Heart left ventricle (tissue), 16 donors: ENCODE measurements around the gene FCN2. TPM values are rescaled to one million over a fixed set of nuclear protein-coding genes. Genes with fewer than 3 reads are reported as not detected.

ENCODE experiments used
- ATAC-seq, 4 donors: fragments of 200-7000 bp; cut with Tn5 transposase; one replicate each; pipeline ENCODE4 v1.9.1; 2020 to 2022; ENCODE audit warnings: moderate library complexity in 4 of 4, mild to moderate bottlenecking in 3 of 4, moderate number of reproducible peaks in 1 of 4
- DNase-seq, 5 donors: peaks; one replicate each; pipeline ENCODE4 v3.0.0-alpha.2; 2020
- H3K27ac ChIP-seq, 12 donors: fragments of 200-600 bp; sonication (generic) in 4 of 12; one replicate each; pipeline versions ENCODE4 v1.5.0 to v1.8.0; 2016 to 2022; ENCODE audit warnings: mild to moderate bottlenecking in 2 of 12
- H3K27me3 ChIP-seq, 9 donors: fragments of 200-600 bp; sonication (generic) in 2 of 9; one replicate each; pipeline versions ENCODE4 v1.5.1 to v1.8.0; 2016 to 2022; ENCODE audit warnings: mild to moderate bottlenecking in 3 of 9
- H3K36me3 ChIP-seq, 9 donors: fragments of 200-600 bp; sonication (generic) in 2 of 9; one replicate each; pipeline versions ENCODE4 v1.5.0 to v1.8.0; 2018 to 2022; ENCODE audit warnings: mild to moderate bottlenecking in 2 of 9
- H3K4me1 ChIP-seq, 12 donors: fragments of 200-600 bp; sonication (generic) in 4 of 12; one replicate each; pipeline versions ENCODE4 v1.5.0 to v1.8.0; 2016 to 2022; ENCODE audit warnings: mild to moderate bottlenecking in 3 of 12
- H3K4me3 ChIP-seq, 12 donors: fragments of 200-600 bp; sonication (generic) in 4 of 12; one replicate each; pipeline versions ENCODE4 v1.5.0 to v1.8.0; 2017 to 2022; ENCODE audit warnings: mild to moderate bottlenecking in 9 of 12, moderate library complexity in 4 of 12
- H3K9me3 ChIP-seq, 12 donors: fragments of 200-600 bp; sonication (generic) in 4 of 12; one replicate each; pipeline versions ENCODE4 v1.5.0 to v1.8.0; 2016 to 2022; ENCODE audit warnings: mild to moderate bottlenecking in 1 of 12
- POLR2A ChIP-seq, 2 donors: fragments of 450-650 bp; IDR thresholded peaks; one replicate each; pipeline ENCODE4 v1.6.1; 2017; ENCODE audit warnings: antibody characterized with exemption in 2 of 2, mild to moderate bottlenecking in 2 of 2, moderate library complexity in 2 of 2
- WGBS, 4 donors: extraction: QIAGEN DNeasy Blood & Tissue Kit in 2 of 4; methylation state at CpG; one replicate each; pipeline versions ENCODE4 v1.1.5 to v1.1.7; 2013 to 2018; 5-methylcytosine and 5-hydroxymethylcytosine counted together
- intact Hi-C, 10 donors: fragments of 100-400 bp; cut with DNase I; formaldehyde crosslinking; loops; one replicate each; pipeline versions ENCODE4 v1.11.1 to v1.14.2; 2022
- polyA plus RNA-seq, 2 donors: library from polyadenylated mRNA; stranded (reverse); fragments of 200-250 nt; gene quantifications; one replicate each; pipeline ENCODE4 v1.2.3, GENCODE V29; 2013
- total RNA-seq, 9 donors: library from RNA; depleted of rRNA in 2 of 9; stranded (reverse); fragments of >200 nt in 2 of 9; fragmentation: NEBNext Ultra II Directional in 3 of 9; extraction: Animal tissue kit (Norgen Biotek cat#: 25700) in 3 of 9; gene quantifications; one replicate each; pipeline versions ENCODE4 v1.1.0 to v1.2.4, GENCODE V29; 2016 to 2023
- TF ChIP-seq, protein P1 (sequence below), 12 donors: fragments of 200-600 bp; sonication (generic) in 4 of 12; IDR thresholded peaks; one replicate each; pipeline versions ENCODE4 v1.5.0 to v1.8.0; 2018 to 2022; ENCODE audit warnings: antibody characterized with exemption in 12 of 12, mild to moderate bottlenecking in 5 of 12
- donor health status: ischemic (EF 13 %, LVEDD 7.1; RV severe dilation, severe dysfunction).
- donor health status: healthy with polysubstance abuse.
- donor health status: DM: no; HTN: yes; CAD: no.
- donor health status: DM: no; HTN: no; CAD: no.
- donor health status: ischemic (EF 25% LVEDD 6.9; RV normal size, moderate dysfunction).
- donor health status: ischemic (EF 25% LVEDD 5.7; RV mildly dilated, moderate dysfunction).
- donor health status: healthy.
- donor health status: DM: yes; HTN: yes; CAD: no.
- donor health status: ischemic (EF 35%, LVEDD 5.7; RV mildly dilated, moderate dysfunction).
- donor health status: nonischemic (EF 11% LVEDD 7.7; RV severe dilation, severe dysfunction).
- donor health status: DM: yes; HTN: yes; CAD: no.
- donor health status: PGD.
- donor health status: ischemic (EF 29% LVEDD 5.4; RV normal size, mild dysfunction).
- donor health status: nonischemic (EF 23%, LVEDD 6.1; RV moderate dilation, normal function).

Gene FCN2
- total and polyA plus RNA-seq, 11 donors = 0.19 to 0.67 (median 0.26) TPM; not detected in 6

- TF ChIP-seq, protein P1, sequence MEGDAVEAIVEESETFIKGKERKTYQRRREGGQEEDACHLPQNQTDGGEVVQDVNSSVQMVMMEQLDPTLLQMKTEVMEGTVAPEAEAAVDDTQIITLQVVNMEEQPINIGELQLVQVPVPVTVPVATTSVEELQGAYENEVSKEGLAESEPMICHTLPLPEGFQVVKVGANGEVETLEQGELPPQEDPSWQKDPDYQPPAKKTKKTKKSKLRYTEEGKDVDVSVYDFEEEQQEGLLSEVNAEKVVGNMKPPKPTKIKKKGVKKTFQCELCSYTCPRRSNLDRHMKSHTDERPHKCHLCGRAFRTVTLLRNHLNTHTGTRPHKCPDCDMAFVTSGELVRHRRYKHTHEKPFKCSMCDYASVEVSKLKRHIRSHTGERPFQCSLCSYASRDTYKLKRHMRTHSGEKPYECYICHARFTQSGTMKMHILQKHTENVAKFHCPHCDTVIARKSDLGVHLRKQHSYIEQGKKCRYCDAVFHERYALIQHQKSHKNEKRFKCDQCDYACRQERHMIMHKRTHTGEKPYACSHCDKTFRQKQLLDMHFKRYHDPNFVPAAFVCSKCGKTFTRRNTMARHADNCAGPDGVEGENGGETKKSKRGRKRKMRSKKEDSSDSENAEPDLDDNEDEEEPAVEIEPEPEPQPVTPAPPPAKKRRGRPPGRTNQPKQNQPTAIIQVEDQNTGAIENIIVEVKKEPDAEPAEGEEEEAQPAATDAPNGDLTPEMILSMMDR (IDR thresholded peaks at IDR 0.05) = no peak
- no peak for TF ChIP-seq POLR2A (IDR thresholded peaks at IDR 0.05)
- no peak for ATAC-seq
Measured at GRCh38 chr9:134868751-134869553, 11.7 kb upstream of the FCN2 start.

DNA sequence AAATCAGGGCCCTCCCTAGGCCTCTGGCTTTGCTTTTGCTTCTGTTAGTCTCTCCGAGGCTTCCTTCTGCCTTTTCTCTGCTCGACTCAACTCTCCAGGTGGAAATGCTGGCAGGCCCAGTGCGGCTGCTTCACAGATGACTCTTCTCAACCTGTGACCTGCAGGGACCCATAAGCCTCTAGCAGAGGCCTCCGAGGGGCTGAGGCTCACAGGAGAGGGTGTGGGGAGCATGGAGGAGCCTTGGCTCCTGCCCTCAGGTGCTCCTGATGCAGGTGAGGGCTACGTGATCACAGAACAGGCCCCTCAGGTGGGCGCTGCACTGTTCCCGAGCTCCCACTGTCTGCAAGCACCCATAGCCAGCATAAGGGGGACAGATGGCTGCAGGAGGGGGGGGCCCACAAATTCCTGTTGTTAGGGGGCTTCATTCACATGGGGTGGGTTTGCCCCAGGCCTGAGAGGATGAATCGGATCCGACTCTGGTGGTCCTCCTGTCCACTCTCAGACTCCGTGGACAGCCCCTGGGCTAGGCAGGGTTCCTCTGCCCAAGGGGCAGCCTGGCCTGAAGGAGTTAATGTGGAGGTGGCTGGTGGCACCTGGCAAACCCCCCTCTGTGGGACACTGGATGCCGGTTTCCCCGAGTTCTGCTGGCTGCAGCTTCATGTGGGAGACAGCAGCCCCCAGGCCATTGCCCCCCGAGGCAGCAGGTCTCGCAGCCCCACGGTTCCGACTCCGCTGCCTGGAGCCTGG, 10.9 kb upstream of the FCN2 start:
- Histone ChIP-seq H3K9me3 (peaks cover 0 to 11% (median 0%) of the 10 kb centered on the region in 12 donors), H3K36me3 (no peaks in the 10 kb centered on the region), H3K4me1 (peaks cover 0 to 17% (median 5%) of the 10 kb centered on the region in 12 donors), H3K27ac (no peak overlapping the region), H3K27me3 (no peaks in the 10 kb centered on the region), H3K4me3 (no peak overlapping the region)
- intact Hi-C loops = no loop called here
- WGBS, 4 donors = 86 to 91% (median 89%) methylated on average over 11 to 17 of the region's 17 CpGs
- DNase-seq (no peak), ATAC-seq (no peak)
- TF ChIP-seq, protein P1 (IDR thresholded peaks at IDR 0.05) = no peak
- TF ChIP-seq POLR2A (IDR thresholded peaks at IDR 0.05) = no peak

More at GRCh38 chr9:134868751-134869553, 11.7 kb upstream of the FCN2 start:
- 81 to 89% (median 88%) methylated on average over 23 to 25 of the region's 25 CpGs for WGBS, 4 donors
- Histone ChIP-seq H3K4me1 (peaks cover 0 to 22% (median 8%) of the 10 kb centered on the region in 12 donors), H3K9me3 (peaks cover 0 to 5% (median 0%) of the 10 kb centered on the region in 12 donors), H3K4me3 (no peak overlapping the region), H3K27ac (no peak overlapping the region), H3K36me3 (no peaks in the 10 kb centered on the region), H3K27me3 (no peaks in the 10 kb centered on the region)
- no peak for DNase-seq
- intact Hi-C loops = no loop called here

GRCh38 chr9:134870301-134870694, 10.3 kb upstream of the FCN2 start:
- no peaks in the 10 kb centered on the region for H3K27me3 ChIP-seq
- DNase-seq = no peak
- H3K4me3 ChIP-seq = no peak overlapping the region
- H3K9me3 ChIP-seq = peaks cover 0 to 11% (median 0%) of the 10 kb centered on the region in 12 donors
- H3K4me1 ChIP-seq = peaks cover 0 to 17% (median 5%) of the 10 kb centered on the region in 12 donors
- 83 to 90% (median 89%) methylated on average over 5 to 11 of the region's 11 CpGs for WGBS, 4 donors
- H3K36me3 ChIP-seq = no peaks in the 10 kb centered on the region
- intact Hi-C loops = no loop called here
- ATAC-seq = peak in 1 of 4 donors; percentile 23
- H3K27ac ChIP-seq = no peak overlapping the region
- TF ChIP-seq POLR2A (IDR thresholded peaks at IDR 0.05) = no peak
- TF ChIP-seq, protein P1 (IDR thresholded peaks at IDR 0.05) = no peak
